Smooth muscle cell (in vitro differentiated cells): Measurements from ENCODE around the gene PCBP3. TPM values are rescaled to one million over a fixed set of nuclear protein-coding genes. Genes with fewer than 3 reads are reported as not detected.

ENCODE experiments used
- DNase-seq: peaks from one replicate; lab custom pipeline; 2025; ENCODE audit not compliant: unreplicated experiment; lab: John Stamatoyannopoulos, UW
- H2AFZ ChIP-seq: fragments of 200-600 bp; sonication (generic); 2 replicates; pipeline ENCODE4 v1.6.0; 2016; ENCODE audit warnings: antibody characterized with exemption, low read depth, mild to moderate bottlenecking
- H3F3A ChIP-seq: fragments of 200-600 bp; sonication (generic); 2 replicates; pipeline ENCODE4 v1.6.0; 2017; ENCODE audit warnings: antibody characterized with exemption, low read depth
- H3K27ac ChIP-seq: fragments of 200-600 bp; sonication (generic); 2 replicates; pipeline ENCODE4 v1.5.1; 2016; ENCODE audit warnings: low read depth, mild to moderate bottlenecking
- H3K27me3 ChIP-seq: fragments of 200-600 bp; sonication (generic); 2 replicates; pipeline ENCODE4 v1.6.1; 2016; ENCODE audit warnings: low read depth, mild to moderate bottlenecking
- H3K36me3 ChIP-seq: fragments of 200-600 bp; sonication (generic); 2 replicates; pipeline ENCODE4 v1.5.1; 2016; ENCODE audit warnings: low read depth
- H3K4me1 ChIP-seq: fragments of 200-600 bp; sonication (generic); 2 replicates; pipeline ENCODE4 v1.5.1; 2016; ENCODE audit warnings: low read depth
- H3K4me2 ChIP-seq: fragments of 200-600 bp; sonication (generic); 2 replicates; pipeline ENCODE4 v1.6.0; 2016; ENCODE audit warnings: mild to moderate bottlenecking
- H3K4me3 ChIP-seq: fragments of 200-600 bp; sonication (generic); 2 replicates; pipeline ENCODE4 v1.5.1; 2016; ENCODE audit warnings: mild to moderate bottlenecking
- H3K79me2 ChIP-seq: fragments of 200-600 bp; sonication (generic); 2 replicates; pipeline ENCODE4 v1.6.0; 2016; ENCODE audit warnings: low read depth, mild to moderate bottlenecking
- H3K9ac ChIP-seq: fragments of 200-600 bp; sonication (generic); 2 replicates; pipeline ENCODE4 v1.6.0; 2016; ENCODE audit warnings: low read depth
- H3K9me3 ChIP-seq: fragments of 200-600 bp; sonication (generic); replicated peaks from 2 replicates; pipeline ENCODE4 v1.5.1; 2016; ENCODE audit warnings: low read depth
- H4K20me1 ChIP-seq: fragments of 200-600 bp; sonication (generic); 2 replicates; pipeline ENCODE4 v1.6.0; 2016; ENCODE audit warnings: low read depth
- WGBS: methylation state at CpG from one replicate; pipeline ENCODE4 v1.1.7; 2016; ENCODE audit warnings: low lambda C conversion rate; 5-methylcytosine and 5-hydroxymethylcytosine counted together
- polyA plus RNA-seq: library from polyadenylated mRNA; unstranded; fragments of >200 nt; fragmentation: Nextera tagmentation; extraction: Ambion mirVana; gene quantifications from 2 replicates; pipeline ENCODE4 v1.2.1, GENCODE V29; 2016
- total RNA-seq: library from RNA; depleted of rRNA; stranded (reverse); fragments of >200 nt; gene quantifications from 2 replicates; pipeline ENCODE4 v1.2.3, GENCODE V29; 2014
- TF ChIP-seq, protein P1 (sequence below): fragments of 200-600 bp; sonication (generic); IDR thresholded peaks from 2 replicates; pipeline ENCODE4 v1.5.1; 2017; ENCODE audit warnings: borderline replicate concordance, mild to moderate bottlenecking, antibody characterized with exemption; ENCODE audit not compliant: insufficient read depth, poor library complexity, severe bottlenecking

The PCBP3 gene
- total and polyA plus RNA-seq, 2 experiments from 2014 or later = 8.9 to 23.1 TPM

DNA sequence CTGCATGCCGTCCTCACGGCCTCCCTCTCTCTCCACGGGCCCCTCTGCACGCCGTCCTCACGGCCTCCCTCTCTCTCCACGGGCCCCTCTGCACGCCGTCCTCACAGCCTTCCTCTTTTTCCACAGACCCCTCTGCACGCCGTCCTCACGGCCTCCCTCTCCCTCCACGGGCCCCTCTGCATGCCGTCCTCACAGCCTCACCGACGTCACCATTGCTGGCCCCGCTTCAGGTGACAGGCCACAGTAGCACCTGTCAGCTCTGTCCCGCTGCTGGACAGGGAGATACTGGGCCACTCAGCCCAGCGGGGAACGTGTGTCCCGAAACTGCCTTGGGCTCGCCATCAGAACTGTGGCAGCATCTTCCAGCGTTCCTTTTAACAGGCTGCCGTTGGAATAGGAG is 255.3 kb downstream of the PCBP3 start:
- Histone ChIP-seq H3K4me3 (no peak overlapping the region), H3K4me1 (no peaks in the 10 kb centered on the region), H3F3A (peaks cover 3% of the 10 kb centered on the region), H3K9ac (no peak overlapping the region), H4K20me1 (peaks cover 6% of the 10 kb centered on the region), H3K79me2 (no peaks in the 10 kb centered on the region), H3K4me2 (no peak overlapping the region), H3K27me3 (no peaks in the 10 kb centered on the region), H3K36me3 (no peaks in the 10 kb centered on the region), H2AFZ (no peak overlapping the region), H3K27ac (no peak overlapping the region), H3K9me3 (no peaks in the 10 kb centered on the region)
- TF ChIP-seq, protein P1, sequence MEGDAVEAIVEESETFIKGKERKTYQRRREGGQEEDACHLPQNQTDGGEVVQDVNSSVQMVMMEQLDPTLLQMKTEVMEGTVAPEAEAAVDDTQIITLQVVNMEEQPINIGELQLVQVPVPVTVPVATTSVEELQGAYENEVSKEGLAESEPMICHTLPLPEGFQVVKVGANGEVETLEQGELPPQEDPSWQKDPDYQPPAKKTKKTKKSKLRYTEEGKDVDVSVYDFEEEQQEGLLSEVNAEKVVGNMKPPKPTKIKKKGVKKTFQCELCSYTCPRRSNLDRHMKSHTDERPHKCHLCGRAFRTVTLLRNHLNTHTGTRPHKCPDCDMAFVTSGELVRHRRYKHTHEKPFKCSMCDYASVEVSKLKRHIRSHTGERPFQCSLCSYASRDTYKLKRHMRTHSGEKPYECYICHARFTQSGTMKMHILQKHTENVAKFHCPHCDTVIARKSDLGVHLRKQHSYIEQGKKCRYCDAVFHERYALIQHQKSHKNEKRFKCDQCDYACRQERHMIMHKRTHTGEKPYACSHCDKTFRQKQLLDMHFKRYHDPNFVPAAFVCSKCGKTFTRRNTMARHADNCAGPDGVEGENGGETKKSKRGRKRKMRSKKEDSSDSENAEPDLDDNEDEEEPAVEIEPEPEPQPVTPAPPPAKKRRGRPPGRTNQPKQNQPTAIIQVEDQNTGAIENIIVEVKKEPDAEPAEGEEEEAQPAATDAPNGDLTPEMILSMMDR = no peak
- 93% methylated on average over 15 of the region's 24 CpGs for WGBS
- DNase-seq = no peak

DNA sequence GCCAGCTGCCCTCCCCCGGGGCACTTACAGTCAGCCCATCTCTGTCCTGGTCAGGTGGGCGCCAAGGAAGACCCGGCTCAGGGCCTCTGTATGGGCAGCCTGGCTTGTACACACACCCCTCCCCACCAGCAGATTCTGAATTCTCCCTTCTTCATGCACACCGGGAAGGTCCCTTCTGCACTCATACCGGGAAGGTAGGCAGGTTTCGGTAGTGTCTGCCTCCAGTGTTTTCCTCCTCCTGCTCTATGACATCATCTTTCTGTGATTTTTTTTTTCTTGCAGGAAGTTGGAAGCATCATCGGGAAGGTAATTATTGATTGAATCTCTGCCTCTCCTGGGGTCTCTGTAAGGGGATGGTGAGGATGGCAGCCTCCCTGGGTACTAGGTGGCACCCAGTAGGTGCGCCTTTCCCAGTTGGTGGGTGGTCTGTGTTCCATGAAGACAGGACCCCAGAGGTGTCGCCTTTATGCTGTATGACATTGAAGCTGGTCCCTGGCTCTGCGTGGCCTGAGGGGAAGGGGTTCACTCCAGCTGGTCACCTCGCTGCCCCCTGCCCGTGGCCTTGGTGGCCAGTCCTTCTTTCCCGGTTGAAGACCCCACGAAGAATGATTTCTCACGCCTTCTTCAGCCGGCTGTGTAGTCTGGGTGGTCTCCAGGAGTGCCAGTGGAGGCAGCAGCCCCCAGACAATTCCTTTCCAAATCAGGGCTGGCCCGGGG is 255.9 kb downstream of the PCBP3 start:
- no peak overlapping the region for H3K4me3 ChIP-seq
- no peak for DNase-seq
- no peak overlapping the region for H3K9ac ChIP-seq
- no peaks in the 10 kb centered on the region for H3K4me1 ChIP-seq
- H3K79me2 ChIP-seq = no peaks in the 10 kb centered on the region
- no peak overlapping the region for H2AFZ ChIP-seq
- TF ChIP-seq, protein P1 = no peak
- no peak overlapping the region for H3K4me2 ChIP-seq
- H3K36me3 ChIP-seq = no peaks in the 10 kb centered on the region
- no peaks in the 10 kb centered on the region for H3K9me3 ChIP-seq
- H4K20me1 ChIP-seq = no peaks in the 10 kb centered on the region
- H3F3A ChIP-seq = peaks cover 3% of the 10 kb centered on the region
- WGBS = 88% methylated on average over 17 of the region's 17 CpGs
- H3K27me3 ChIP-seq = no peaks in the 10 kb centered on the region
- no peak overlapping the region for H3K27ac ChIP-seq

DNA sequence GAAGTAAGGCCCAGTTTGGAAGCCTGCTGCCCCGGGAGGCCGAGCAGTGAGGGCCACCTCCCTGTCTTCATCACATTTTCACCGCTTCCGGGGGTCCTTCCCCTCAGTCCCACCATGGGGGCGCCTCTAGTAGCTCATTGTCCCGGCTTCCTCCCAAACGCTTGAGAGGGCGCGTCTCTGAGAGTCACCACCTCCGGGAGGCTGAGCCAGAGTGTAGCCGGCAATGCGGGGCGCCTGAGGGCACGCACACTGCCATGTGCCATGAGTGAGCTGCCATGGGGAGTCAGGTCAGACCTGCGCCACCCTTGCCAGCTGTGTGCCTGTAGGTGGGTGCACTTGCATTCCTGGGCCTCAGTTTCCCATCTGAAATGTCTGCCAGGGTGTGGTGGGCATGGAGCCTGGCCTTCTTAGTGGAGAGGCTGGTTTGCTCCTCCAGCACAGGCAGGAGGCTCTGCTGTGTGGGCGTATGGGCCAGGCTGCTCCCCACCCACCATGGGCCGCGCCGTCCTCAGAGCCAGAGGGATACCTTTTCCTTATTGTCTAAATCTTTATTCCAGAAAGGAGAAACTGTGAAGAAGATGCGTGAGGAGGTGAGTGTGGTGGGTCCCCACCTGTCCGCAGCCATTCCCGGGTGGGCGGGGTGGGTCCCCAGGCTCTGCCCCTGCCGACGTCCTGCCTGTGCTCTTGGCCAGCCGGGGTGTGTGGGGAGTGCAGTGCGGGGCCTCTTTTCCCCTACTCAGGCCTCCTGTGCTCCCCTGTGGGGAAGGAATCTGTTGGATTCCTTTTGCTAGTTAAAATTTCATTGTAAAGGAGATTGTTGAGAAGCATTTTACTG is 256.7 kb downstream of the PCBP3 start:
- no peaks in the 10 kb centered on the region for H3K4me1 ChIP-seq
- no peaks in the 10 kb centered on the region for H3K27me3 ChIP-seq
- H3K79me2 ChIP-seq = no peaks in the 10 kb centered on the region
- no peak overlapping the region for H3K4me3 ChIP-seq
- WGBS = 97% methylated on average over 27 of the region's 27 CpGs
- H3K4me2 ChIP-seq = no peak overlapping the region
- H3K27ac ChIP-seq = no peak overlapping the region
- no peak overlapping the region for H3K9ac ChIP-seq
- no peak overlapping the region for H2AFZ ChIP-seq
- DNase-seq = no peak
- no peaks in the 10 kb centered on the region for H4K20me1 ChIP-seq
- no peaks in the 10 kb centered on the region for H3F3A ChIP-seq
- TF ChIP-seq, protein P1 = no peak
- no peaks in the 10 kb centered on the region for H3K36me3 ChIP-seq
- no peaks in the 10 kb centered on the region for H3K9me3 ChIP-seq
